ENCODE data around the gene CCNG2.

GRCh38 chr4:77178560-77178959, 21.6 kb downstream of the CCNG2 start:
- no peak for TF ChIP-seq SIN3A (IDR thresholded peaks at IDR 0.05; ENCODE audit: borderline replicate concordance, low read depth, low read length)
- TF ChIP-seq EP300 (IDR thresholded peaks at IDR 0.05; ENCODE audit: low read depth in 2 of 2, low read length in 2 of 2): no peak
- no peak for TF ChIP-seq EP300 (CRISPR knock-in tag; IDR thresholded peaks at IDR 0.05; ENCODE audit: borderline replicate concordance)
- no peak for TF ChIP-seq POLR2A (IDR thresholded peaks at IDR 0.05; ENCODE audit: insufficient read depth in 1 of 2, low read depth in 2 of 2, low read length in 2 of 2)
- no peak for TF ChIP-seq ZFYVE20 (CRISPR knock-in tag; IDR thresholded peaks at IDR 0.05; ENCODE audit: borderline replicate concordance, low read depth)
- TF ChIP-seq ZMAT3 (CRISPR knock-in tag; conservative IDR thresholded peaks at IDR 0.05): no peak
- TF ChIP-seq YEATS4 (CRISPR knock-in tag; IDR thresholded peaks at IDR 0.05; ENCODE audit: borderline replicate concordance): no peak
- no peak for TF ChIP-seq ETV5 (CRISPR knock-in tag; IDR thresholded peaks at IDR 0.05; ENCODE audit: borderline replicate concordance)
- no peak for TF ChIP-seq CTCF (CRISPR knock-in tag; IDR thresholded peaks at IDR 0.05)

Data from HepG2 (cell line).